RWPE1 (cell line): Measurements from ENCODE around the gene SERINC4.
"Not testable (repeated sequence)": the region's sequence is repeated elsewhere in the genome, so short reads cannot be mapped to it uniquely, and the experiment has no call there.

ENCODE experiments used
- CTCF ChIA-PET: fragments of 350-600 bp; sonication (Branson Sonifier 250); formaldehyde crosslinking; extraction: SDS; loops from one replicate; lab custom pipeline; 2021; lab: Yijun Ruan, JAX
- POLR2A ChIA-PET: fragments of 400-600 bp; formaldehyde crosslinking; extraction: SDS; loops from one replicate; lab custom pipeline; 2020; ENCODE audit warnings: antibody characterized with exemption; ENCODE audit not compliant: low non-redundant PET; lab: Yijun Ruan, JAX
- DNase-seq: peaks from one replicate; pipeline ENCODE4 v3.0.0; 2012; ENCODE audit warnings: low spot score
- H3K27ac ChIP-seq: fragments of 450-650 bp; 2 replicates; pipeline ENCODE4 v1.5.1; 2017
- CTCF ChIP-seq: fragments of 450-650 bp; conservative IDR thresholded peaks from 2 replicates; pipeline ENCODE4 v1.5.1; 2017; ENCODE audit warnings: low read depth, mild to moderate bottlenecking

Gene SERINC4

GRCh38 chr15:43808960-43809678 is 9.1 kb upstream of the SERINC4 start:
- no peak for TF ChIP-seq CTCF
- POLR2A ChIA-PET: no interaction called here
- CTCF ChIA-PET: interaction anchor here (0.6 kb wide), 1 partner anchor 23 kb away, joined by 5 read pairs; no protein-coding TSS in a partner anchor
- no peak overlapping the region for H3K27ac ChIP-seq
- no peak for DNase-seq

DNA sequence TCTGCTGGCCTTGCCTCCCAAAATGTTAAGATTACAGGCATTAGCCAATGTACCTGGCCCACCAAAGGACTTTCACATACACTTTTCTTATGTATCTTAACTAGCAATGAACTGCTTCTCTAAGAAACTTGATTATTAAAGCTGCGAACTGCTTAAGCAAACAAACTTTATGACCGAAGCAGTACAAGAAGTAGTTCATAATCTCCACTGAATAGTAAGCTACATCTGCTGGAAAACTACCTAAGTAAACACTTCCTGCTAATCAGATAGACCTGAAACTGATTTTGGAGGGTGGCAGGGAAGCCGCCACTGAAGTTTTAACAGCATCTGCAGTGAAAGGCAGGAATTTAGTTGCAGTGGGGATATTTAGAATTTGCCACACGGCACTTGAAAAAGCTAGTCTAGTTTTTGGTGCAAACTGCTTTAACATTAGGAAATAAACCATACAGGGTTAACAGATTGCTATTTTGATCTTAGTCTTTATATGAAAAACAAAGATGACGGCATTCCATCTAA is 8.5 kb upstream of the SERINC4 start:
- POLR2A ChIA-PET: no interaction called here
- no peak overlapping the region for H3K27ac ChIP-seq
- no peak for TF ChIP-seq CTCF
- no peak for DNase-seq
- CTCF ChIA-PET: interaction anchor here (0.5 kb wide), 1 partner anchor 23 kb away, joined by 3 read pairs; no protein-coding TSS in a partner anchor

- CTCF ChIA-PET, DNase-seq, POLR2A ChIA-PET: not testable (repeated sequence)
- H3K27ac ChIP-seq: peak overlapping the region; percentile 30
Measured at GRCh38 chr15:43802676-43803075, 2.7 kb upstream of the SERINC4 start.

- POLR2A ChIA-PET: interaction anchor here (0.5 kb wide), 1 partner anchor 37 kb away, joined by 3 read pairs; no protein-coding TSS in a partner anchor
- H3K27ac ChIP-seq: peak within 1 kb of the TSS; percentile 84
- no peak for TF ChIP-seq CTCF
- DNase-seq: peak; percentile 88
- CTCF ChIA-PET: no interaction called here
Measured at GRCh38 chr15:43800286-43801141, 494 bp upstream of the SERINC4 start, which contains the start of gene HYPK. TSS of gene HYPK (plus strand) at chr15:43800599. CDS start at chr15:43800623, 24 bp downstream.

DNA sequence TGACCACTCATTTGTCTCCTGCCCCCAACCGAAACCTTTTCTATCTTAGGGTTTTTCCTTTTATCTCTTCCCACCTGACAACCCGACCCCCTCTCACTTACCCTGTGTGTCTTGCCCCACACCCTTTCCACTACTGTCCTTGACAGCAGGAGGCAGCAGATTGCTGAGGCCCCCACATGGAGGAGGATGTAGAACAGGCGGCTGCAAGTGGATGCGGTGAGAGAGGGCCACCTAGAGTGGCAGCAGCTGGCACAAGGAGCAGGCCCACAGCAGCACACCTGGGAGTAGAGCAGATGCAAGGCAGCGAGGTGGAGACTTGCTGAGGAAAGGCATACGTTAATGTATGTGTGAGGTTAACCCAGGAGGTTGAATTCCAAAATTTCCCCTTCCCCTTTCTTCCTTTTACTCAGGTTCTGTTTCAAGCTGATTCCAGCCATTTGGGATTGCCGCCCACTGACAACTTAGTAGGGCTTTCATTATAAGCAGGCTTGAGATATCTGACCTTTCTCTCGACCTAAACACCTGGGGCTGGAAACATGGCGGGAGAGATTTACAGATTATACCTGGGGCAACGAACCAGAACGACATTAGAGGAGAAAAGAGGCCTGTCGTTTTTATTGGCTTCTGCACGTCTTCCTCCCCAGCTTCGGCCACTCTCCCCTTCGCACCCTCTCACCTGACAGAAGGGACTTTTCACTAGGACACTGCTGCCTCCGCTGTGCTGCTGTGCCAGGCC is 643 bp downstream of the SERINC4 start:
- ChIA-PET POLR2A (no interaction called here), CTCF (no interaction called here)
- no peak for TF ChIP-seq CTCF
- H3K27ac ChIP-seq: peak overlapping the region; percentile 84
- DNase-seq: no peak

DNA sequence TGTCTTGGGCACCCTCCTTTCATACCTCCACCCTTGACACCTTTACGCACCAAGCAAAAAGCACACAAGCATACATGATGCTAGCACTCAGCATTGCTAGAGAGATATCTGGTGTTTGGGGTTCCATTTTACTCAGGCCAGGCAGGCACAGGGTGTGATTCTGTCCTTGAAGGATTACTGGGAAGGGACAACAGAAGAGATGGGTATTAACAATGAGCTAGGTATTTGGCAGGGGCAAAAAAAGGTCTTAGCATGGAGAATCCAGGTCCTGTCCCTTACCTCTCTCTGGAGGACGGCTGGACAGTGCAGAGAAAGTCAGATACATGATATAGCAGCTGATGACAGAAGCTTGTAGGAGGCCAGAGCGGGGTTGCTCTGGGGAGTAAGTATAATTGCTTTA is 3.5 kb downstream of the SERINC4 start:
- DNase-seq: no peak
- CTCF ChIA-PET: interaction anchor here (0.6 kb wide), 1 partner anchor 21 kb away, joined by 4 read pairs; no protein-coding TSS in a partner anchor
- TF ChIP-seq CTCF: no peak
- H3K27ac ChIP-seq: no peak overlapping the region
- POLR2A ChIA-PET: no interaction called here
